GM12892 (cell line): Measurements from ENCODE around the gene TES.

ENCODE experiments used
- POLR2A ChIP-seq: IDR thresholded peaks from 2 replicates; pipeline ENCODE4 v1.6.1; 2011; ENCODE audit warnings: low read depth, low read length, control low read depth
- POLR2AphosphoS5 ChIP-seq: IDR thresholded peaks from 2 replicates; pipeline ENCODE4 v1.6.1; 2011; ENCODE audit warnings: low read depth, low read length, control low read depth
- TAF1 ChIP-seq: IDR thresholded peaks from 2 replicates; pipeline ENCODE4 v1.6.1; 2011; ENCODE audit warnings: low read depth, mild to moderate bottlenecking, control low read depth, low read length, borderline replicate concordance

DNA sequence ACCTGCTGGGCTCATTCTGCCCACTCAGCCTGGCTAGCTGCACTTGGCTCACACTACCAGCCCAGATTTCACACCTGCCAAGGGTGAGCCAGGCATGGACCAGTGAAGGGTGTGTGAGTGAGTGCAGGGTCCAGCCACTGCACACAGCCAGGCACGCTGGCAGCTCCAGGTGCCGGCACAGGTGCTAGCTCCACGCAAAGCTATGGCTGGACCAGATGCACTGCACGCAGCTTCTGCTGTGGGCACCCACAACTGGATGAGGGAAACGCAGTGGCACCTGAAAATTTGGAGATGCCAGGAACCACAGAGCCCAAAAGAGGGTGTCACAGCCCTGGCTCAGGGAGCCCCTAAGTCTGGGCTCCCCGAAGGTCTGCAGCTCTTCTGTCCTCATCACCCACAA is 24.9 kb upstream of the TES start:
- TF ChIP-seq POLR2A (no peak), TAF1 (no peak), POLR2AphosphoS5 (no peak)
